Endodermal cell (in vitro differentiated cells): ENCODE measurements around the gene MAVS. TPM values are rescaled to one million over a fixed set of nuclear protein-coding genes. Genes with fewer than 3 reads are reported as not detected.
"Not testable (repeated sequence)": the region's sequence is repeated elsewhere in the genome, so short reads cannot be mapped to it uniquely, and the experiment has no call there.

ENCODE experiments used
- DNase-seq: peaks from one replicate; pipeline ENCODE4 v3.0.0-alpha.2; 2017
- H3K27ac ChIP-seq: 2 replicates; pipeline ENCODE4 v1.5.1; 2013; ENCODE audit warnings: mild to moderate bottlenecking, low read depth, low read length, moderate library complexity
- H3K27me3 ChIP-seq: 2 replicates; pipeline ENCODE4 v1.6.1; 2013; ENCODE audit warnings: mild to moderate bottlenecking, low read length, moderate library complexity; ENCODE audit not compliant: insufficient read depth, control insufficient read depth, poor library complexity, severe bottlenecking
- H3K36me3 ChIP-seq: 2 replicates; pipeline ENCODE4 v1.7.0; 2013; ENCODE audit warnings: mild to moderate bottlenecking, low read length, moderate library complexity; ENCODE audit not compliant: control insufficient read depth, insufficient read depth
- H3K4me1 ChIP-seq: one replicate; pipeline ENCODE4 v1.7.0; 2013; ENCODE audit warnings: low read length; ENCODE audit not compliant: control insufficient read depth, insufficient read depth
- H3K4me3 ChIP-seq: 2 replicates; pipeline ENCODE4 v1.5.1; 2013; ENCODE audit warnings: mild to moderate bottlenecking, low read length, moderate library complexity
- H3K9ac ChIP-seq: 2 replicates; pipeline ENCODE4 v1.6.1; 2013; ENCODE audit warnings: mild to moderate bottlenecking, low read length, moderate library complexity; ENCODE audit not compliant: poor library complexity, severe bottlenecking; ENCODE audit errors: extremely low read depth
- H3K9me3 ChIP-seq: 2 replicates; pipeline ENCODE4 v1.6.1; 2013; ENCODE audit warnings: mild to moderate bottlenecking, low read length, moderate library complexity; ENCODE audit not compliant: control insufficient read depth
- H3K27ac Mint-ChIP-seq: 2 replicates; pipeline ENCODE4 v1.8.0; 2020; ENCODE audit warnings: mixed read lengths
- H3K27me3 Mint-ChIP-seq: 2 replicates; pipeline ENCODE4 v1.8.0; 2021; ENCODE audit warnings: mild to moderate bottlenecking, mixed read lengths; ENCODE audit not compliant: insufficient read depth
- H3K36me3 Mint-ChIP-seq: 2 replicates; pipeline ENCODE4 v1.8.0; 2020; ENCODE audit warnings: low read depth, mixed read lengths
- H3K4me1 Mint-ChIP-seq: 2 replicates; pipeline ENCODE4 v1.8.0; 2020; ENCODE audit warnings: mixed read lengths
- H3K4me3 Mint-ChIP-seq: 2 replicates; pipeline ENCODE4 v1.8.0; 2020; ENCODE audit warnings: mild to moderate bottlenecking, moderate library complexity, mixed read lengths
- H3K9me3 Mint-ChIP-seq: 2 replicates; pipeline ENCODE4 v1.8.0; 2020; ENCODE audit warnings: mild to moderate bottlenecking, mixed read lengths
- WGBS, 2 experiments: methylation state at CpG; one replicate each; pipeline versions ENCODE4 v1.1.5 to v1.1.7; 2013; ENCODE audit warnings: missing lambda C conversion rate in 2 of 2, mixed read lengths in 1 of 2; ENCODE audit not compliant: insufficient coverage in 1 of 2, insufficient read length in 1 of 2; 5-methylcytosine and 5-hydroxymethylcytosine counted together
- total RNA-seq, 2 donors: library from RNA; stranded (reverse); fragmentation: NEBNext Ultra II Directional in 1 of 2; extraction: Animal tissue kit (Norgen Biotek cat#: 25700) in 1 of 2; gene quantifications; 2 replicates in 1 of 2; 3 replicates in 1 of 2; pipeline ENCODE4 v1.2.1, GENCODE V29; 2021
- TF ChIP-seq, protein P1 (sequence below): fragments of 200-600 bp; sonication (generic); conservative IDR thresholded peaks from 2 replicates; pipeline ENCODE4 v1.5.0; 2021; ENCODE audit warnings: antibody characterized with exemption, mild to moderate bottlenecking

Gene MAVS
- total RNA-seq, 2 donors from 2014 or later: 43.1 to 43.2 TPM

DNA sequence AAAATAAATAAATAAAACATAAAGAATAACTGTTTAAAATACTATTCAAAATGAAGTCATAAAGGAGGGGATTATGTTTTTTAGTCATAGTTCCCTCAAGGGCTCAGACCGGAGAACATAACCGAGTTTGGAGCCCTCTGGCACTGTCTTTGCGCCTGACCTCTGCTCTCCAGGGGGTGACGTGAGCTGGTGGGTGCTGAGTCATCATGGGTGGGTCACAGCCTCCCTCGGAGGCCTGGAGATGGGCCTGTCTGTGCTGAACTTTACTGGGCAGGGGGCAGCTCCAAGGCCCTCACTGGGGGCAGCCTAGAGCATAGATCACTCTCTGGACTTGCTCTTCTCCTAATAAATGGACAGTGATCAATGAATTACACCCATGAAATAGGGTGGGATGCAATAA, 3.1 kb upstream of the MAVS start:
- 83 to 91% methylated on average over 4 to 5 of the region's 5 CpGs for WGBS, 2 experiments
- Mint-ChIP-seq H3K4me1 (peaks cover 13% of the 10 kb centered on the region), H3K36me3 (no peaks in the 10 kb centered on the region), H3K27ac (no peak overlapping the region), H3K4me3 (no peak overlapping the region), H3K9me3 (no peaks in the 10 kb centered on the region), H3K27me3 (no peaks in the 10 kb centered on the region)
- H3K27ac ChIP-seq: no peak overlapping the region
- no peak for DNase-seq
- TF ChIP-seq, protein P1, sequence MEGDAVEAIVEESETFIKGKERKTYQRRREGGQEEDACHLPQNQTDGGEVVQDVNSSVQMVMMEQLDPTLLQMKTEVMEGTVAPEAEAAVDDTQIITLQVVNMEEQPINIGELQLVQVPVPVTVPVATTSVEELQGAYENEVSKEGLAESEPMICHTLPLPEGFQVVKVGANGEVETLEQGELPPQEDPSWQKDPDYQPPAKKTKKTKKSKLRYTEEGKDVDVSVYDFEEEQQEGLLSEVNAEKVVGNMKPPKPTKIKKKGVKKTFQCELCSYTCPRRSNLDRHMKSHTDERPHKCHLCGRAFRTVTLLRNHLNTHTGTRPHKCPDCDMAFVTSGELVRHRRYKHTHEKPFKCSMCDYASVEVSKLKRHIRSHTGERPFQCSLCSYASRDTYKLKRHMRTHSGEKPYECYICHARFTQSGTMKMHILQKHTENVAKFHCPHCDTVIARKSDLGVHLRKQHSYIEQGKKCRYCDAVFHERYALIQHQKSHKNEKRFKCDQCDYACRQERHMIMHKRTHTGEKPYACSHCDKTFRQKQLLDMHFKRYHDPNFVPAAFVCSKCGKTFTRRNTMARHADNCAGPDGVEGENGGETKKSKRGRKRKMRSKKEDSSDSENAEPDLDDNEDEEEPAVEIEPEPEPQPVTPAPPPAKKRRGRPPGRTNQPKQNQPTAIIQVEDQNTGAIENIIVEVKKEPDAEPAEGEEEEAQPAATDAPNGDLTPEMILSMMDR: no peak
- H3K4me3 ChIP-seq: no peak overlapping the region
- H3K9me3 ChIP-seq: no peaks in the 10 kb centered on the region
- peaks cover 15% of the 10 kb centered on the region for H3K4me1 ChIP-seq
- H3K27me3 ChIP-seq: no peaks in the 10 kb centered on the region
- H3K36me3 ChIP-seq: no peaks in the 10 kb centered on the region
- H3K9ac ChIP-seq: no peak overlapping the region

DNA sequence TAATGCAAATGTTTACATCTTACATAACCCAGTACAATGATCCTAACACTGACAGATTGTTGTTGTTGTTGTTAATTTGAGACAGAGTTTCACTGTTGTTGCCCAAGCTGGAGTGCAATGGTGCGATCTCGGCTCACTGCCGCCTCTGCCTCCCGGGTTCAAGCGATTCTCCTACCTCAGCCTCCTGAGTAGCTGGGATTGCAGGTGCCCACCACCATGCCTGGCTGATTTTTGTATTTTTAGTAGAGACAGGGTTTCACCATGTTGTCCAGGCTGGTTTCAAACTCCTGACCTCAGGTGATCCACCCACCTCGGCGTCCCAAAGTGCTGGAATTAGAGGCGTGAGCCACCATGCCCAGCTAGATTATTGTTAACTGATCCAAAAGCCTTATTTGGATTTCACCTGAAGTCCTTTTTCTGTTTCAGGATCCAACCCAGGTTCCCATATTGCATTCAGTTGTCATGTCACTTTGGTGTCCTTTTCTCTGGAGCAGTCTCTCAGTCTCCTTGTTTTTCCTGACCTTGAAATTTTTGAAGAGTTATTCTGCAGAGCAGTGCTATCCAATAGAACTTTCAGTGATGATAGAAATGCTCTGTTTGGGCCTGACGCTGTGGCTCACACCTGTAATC, 2.5 kb upstream of the MAVS start:
- WGBS, 2 experiments: 96 to 97% methylated on average over 6 to 9 of the region's 9 CpGs
- not testable (repeated sequence) for H3K27me3 ChIP-seq, H3K27ac Mint-ChIP-seq, DNase-seq, H3K27ac ChIP-seq, H3K9me3 ChIP-seq, H3K36me3 ChIP-seq, H3K27me3 Mint-ChIP-seq, H3K4me3 Mint-ChIP-seq, H3K9me3 Mint-ChIP-seq, H3K4me3 ChIP-seq, H3K36me3 Mint-ChIP-seq, H3K9ac ChIP-seq
- peaks cover 11% of the 10 kb centered on the region for H3K4me1 ChIP-seq
- peaks cover 13% of the 10 kb centered on the region for H3K4me1 Mint-ChIP-seq

DNA sequence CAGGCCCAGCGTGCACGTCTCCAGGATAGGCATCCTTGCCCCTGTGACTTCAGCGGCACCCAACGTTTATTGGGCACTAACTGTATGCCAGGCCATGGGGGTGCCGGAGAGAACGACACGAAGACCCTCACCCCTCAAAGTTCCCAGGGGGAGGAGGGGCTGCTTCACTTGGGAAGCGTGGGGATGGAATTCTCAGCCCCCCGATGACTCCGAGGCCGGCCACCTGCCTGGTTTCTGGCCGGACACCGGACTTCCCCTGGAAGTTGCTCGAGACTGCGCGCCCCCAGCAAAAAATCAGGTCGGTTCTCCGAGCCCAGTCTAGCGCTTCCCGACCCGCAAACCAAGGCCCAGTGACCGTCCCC, 275 bp upstream of the MAVS start:
- H3K27ac ChIP-seq: no peak overlapping the region
- peak overlapping the region; percentile 79 for H3K27ac Mint-ChIP-seq

More for the DNA sequence above, 275 bp upstream of the MAVS start:
- no peaks in the 10 kb centered on the region for H3K27me3 ChIP-seq
- Mint-ChIP-seq H3K27me3 (no peaks in the 10 kb centered on the region), H3K4me3 (peak overlapping the region; percentile 81), H3K9me3 (no peaks in the 10 kb centered on the region), H3K36me3 (peaks cover 8% of the 10 kb centered on the region), H3K4me1 (peaks cover 12% of the 10 kb centered on the region)
- TF ChIP-seq, protein P1: no peak
- H3K36me3 ChIP-seq: no peaks in the 10 kb centered on the region
- no peak for DNase-seq
- 0 to 1% methylated on average over 15 to 22 of the region's 22 CpGs for WGBS, 2 experiments
- peak overlapping the region; percentile 77 for H3K9ac ChIP-seq
- H3K4me3 ChIP-seq: peak overlapping the region; percentile 95
- peaks cover 7% of the 10 kb centered on the region for H3K4me1 ChIP-seq
- H3K9me3 ChIP-seq: no peaks in the 10 kb centered on the region
